ENCODE measurements around the gene ME3.

The ME3 gene

DNA sequence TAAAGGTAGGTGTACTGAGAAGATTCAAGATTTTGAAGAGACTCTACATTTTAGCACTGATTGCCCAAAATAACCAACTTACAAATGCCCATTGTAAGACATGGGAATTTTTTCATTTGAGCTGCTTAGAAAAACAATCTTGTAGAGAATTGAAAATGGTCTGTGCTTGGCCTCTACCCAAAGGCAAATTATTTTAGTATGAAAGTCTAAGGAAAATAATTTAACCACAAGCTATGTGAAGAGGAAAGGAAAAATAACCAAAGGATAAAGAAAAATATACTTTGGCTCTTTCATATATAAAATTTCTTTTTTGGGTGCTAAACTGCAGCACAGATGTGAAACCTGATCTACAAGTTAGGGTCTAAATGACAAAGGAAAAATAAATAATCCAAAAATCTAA is 54.9 kb downstream of the ME3 start:
- H3K27me3 ChIP-seq (ENCODE audit: control insufficient read depth, insufficient read depth, low read length), result no peaks in the 10 kb centered on the region
- no peak overlapping the region for H3K9ac ChIP-seq (ENCODE audit: low read length)
- no peaks in the 10 kb centered on the region for H3K9me3 ChIP-seq (ENCODE audit: control insufficient read depth, low read depth, low read length)
- H3K27ac ChIP-seq (ENCODE audit: low read length), result no peak overlapping the region
- H3K36me3 ChIP-seq (ENCODE audit: control insufficient read depth, low read depth, low read length), result no peaks in the 10 kb centered on the region
- peaks cover 8% of the 10 kb centered on the region for H3K4me1 ChIP-seq (ENCODE audit: control insufficient read depth, low read depth, low read length)
- H3K4me3 ChIP-seq (ENCODE audit: low read length), result no peak overlapping the region

DNA sequence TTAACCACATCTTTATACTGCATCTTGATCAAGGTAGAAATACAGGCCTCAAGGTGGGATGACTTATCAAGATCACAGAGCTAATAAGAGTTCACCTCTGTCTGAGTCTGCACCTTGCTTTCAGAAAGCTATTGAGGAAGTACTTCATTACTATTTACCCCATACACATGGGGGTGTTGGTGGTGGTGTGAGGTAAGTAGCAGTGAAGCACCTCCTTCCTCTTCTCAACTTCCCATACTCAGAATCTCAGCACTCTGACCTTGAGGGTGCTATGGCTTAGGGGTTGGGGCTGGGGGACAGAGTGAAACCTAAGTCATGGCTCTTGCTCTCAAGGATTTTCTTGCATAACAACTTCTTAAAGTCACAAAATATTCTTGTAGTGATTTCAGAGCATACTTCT is 56.9 kb downstream of the ME3 start:
- H3K4me1 ChIP-seq (ENCODE audit: control insufficient read depth, low read depth, low read length), result peaks cover under 1% of the 10 kb centered on the region
- H3K9me3 ChIP-seq (ENCODE audit: control insufficient read depth, low read depth, low read length), result no peaks in the 10 kb centered on the region
- H3K27me3 ChIP-seq (ENCODE audit: control insufficient read depth, insufficient read depth, low read length), result no peaks in the 10 kb centered on the region
- no peak overlapping the region for H3K27ac ChIP-seq (ENCODE audit: low read length)
- H3K36me3 ChIP-seq (ENCODE audit: control insufficient read depth, low read depth, low read length), result no peaks in the 10 kb centered on the region
- no peak overlapping the region for H3K9ac ChIP-seq (ENCODE audit: low read length)
- no peak overlapping the region for H3K4me3 ChIP-seq (ENCODE audit: low read length)

DNA sequence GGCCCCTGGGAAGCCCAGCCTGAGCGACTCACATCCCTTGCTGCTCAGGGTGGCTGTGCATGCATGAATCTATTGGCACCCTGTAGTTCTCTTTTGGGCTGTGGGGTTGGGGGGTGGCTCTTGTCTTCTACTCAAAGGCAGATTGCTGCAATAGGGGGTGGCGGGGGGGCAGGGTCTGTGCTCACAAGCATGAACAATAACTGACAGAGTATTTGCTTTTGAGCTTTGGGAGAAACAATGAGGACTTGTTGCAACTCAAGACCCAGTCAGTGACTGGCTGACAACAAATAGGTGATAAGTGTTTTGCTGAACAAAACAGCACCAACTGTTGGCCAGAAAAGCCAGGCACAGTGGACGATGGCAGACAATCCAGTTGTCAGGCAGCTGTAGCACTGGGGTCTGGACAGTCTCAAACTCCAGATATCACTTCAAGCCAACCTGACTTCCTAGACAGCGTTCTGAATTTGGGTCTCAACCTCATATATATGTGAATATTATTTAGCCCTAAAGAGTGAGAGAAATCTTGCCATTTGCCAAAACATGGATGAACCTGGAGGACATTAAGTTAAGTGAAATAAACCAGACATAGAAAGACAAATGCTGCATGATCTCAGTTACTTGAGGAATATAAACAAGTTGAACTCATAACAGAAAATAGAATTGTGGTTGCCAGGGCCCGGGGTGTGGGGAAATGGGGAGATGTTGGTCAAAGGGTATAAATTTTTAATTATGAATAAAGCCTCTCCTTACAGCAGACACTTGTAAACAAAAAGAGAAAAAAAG is 61.7 kb downstream of the ME3 start:
- Histone ChIP-seq H3K27me3 (ENCODE audit: control insufficient read depth, insufficient read depth, low read length) (no peaks in the 10 kb centered on the region), H3K4me3 (ENCODE audit: low read length) (no peak overlapping the region), H3K9me3 (ENCODE audit: control insufficient read depth, low read depth, low read length) (no peaks in the 10 kb centered on the region), H3K36me3 (ENCODE audit: control insufficient read depth, low read depth, low read length) (no peaks in the 10 kb centered on the region), H3K9ac (ENCODE audit: low read length) (no peak overlapping the region), H3K27ac (ENCODE audit: low read length) (no peak overlapping the region), H3K4me1 (ENCODE audit: control insufficient read depth, low read depth, low read length) (peaks cover 8% of the 10 kb centered on the region)

GRCh38 chr11:86608251-86608799 is 64.1 kb downstream of the ME3 start:
- no peak overlapping the region for H3K9ac ChIP-seq (ENCODE audit: low read length)
- H3K4me3 ChIP-seq (ENCODE audit: low read length), result peak overlapping the region; percentile 35
- no peak overlapping the region for H3K27ac ChIP-seq (ENCODE audit: low read length)
- no peaks in the 10 kb centered on the region for H3K27me3 ChIP-seq (ENCODE audit: control insufficient read depth, insufficient read depth, low read length)
- no peaks in the 10 kb centered on the region for H3K9me3 ChIP-seq (ENCODE audit: control insufficient read depth, low read depth, low read length)
- peaks cover 8% of the 10 kb centered on the region for H3K4me1 ChIP-seq (ENCODE audit: control insufficient read depth, low read depth, low read length)
- no peaks in the 10 kb centered on the region for H3K36me3 ChIP-seq (ENCODE audit: control insufficient read depth, low read depth, low read length)

DNA sequence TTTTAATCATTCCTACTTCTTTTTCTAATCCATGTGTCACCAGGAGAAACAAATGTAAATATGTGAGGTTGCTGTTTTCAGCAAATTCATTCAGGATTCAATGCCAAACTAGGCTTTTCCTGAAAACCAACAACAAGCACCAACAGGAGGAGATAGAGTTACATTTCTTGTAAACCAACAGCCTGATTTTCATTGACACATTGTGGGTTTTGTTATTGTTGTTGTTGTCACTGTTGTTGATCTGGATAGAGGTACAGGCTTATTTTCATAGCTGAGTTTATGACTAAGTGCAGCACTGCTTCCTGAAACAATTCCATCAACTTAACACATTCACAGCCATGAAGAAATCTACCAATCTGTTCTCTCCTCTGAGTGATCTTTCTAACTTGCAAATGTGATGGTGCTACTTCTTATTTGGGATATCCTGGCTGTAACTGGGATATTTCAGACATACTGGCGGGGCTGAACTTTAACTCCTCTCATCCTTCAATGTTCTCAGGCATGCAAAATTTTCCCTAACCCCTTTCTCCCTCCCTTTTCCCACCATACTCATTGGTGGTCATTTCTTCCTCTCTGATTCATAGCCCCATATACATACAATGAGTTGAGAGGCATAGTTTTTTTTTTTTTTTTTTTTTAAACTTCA is 65.5 kb downstream of the ME3 start:
- H3K4me1 ChIP-seq (ENCODE audit: control insufficient read depth, low read depth, low read length), result peaks cover 8% of the 10 kb centered on the region
- no peaks in the 10 kb centered on the region for H3K27me3 ChIP-seq (ENCODE audit: control insufficient read depth, insufficient read depth, low read length)
- H3K27ac ChIP-seq (ENCODE audit: low read length), result no peak overlapping the region

DNA sequence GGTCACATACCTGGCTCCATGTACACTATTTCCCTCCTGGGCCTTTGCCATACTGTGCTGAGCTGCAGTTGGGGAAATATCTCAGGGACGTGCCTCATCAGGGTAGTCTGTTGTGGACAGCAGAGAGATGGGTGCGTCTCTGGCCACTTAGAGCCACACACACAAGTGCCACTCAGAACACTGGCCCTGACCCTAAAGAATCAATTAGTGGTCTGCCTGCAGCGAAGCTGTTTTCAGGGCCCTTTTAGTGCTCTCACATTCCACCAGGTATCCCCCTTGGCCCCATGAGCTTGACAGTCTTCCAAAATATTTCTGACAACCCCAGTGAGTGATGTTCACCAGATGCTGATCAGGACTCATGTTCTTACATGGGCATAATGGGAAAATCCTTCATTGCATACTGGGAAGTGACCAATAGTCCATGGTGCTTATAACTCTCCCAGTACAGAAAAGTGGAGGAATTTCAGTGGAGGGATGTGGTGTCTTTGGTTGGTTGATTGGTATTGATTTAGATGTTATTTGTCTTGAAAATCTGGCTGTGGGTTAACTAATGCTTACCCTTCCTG is 66.1 kb downstream of the ME3 start:
- peaks cover 8% of the 10 kb centered on the region for H3K4me1 ChIP-seq (ENCODE audit: control insufficient read depth, low read depth, low read length)
- no peak overlapping the region for H3K4me3 ChIP-seq (ENCODE audit: low read length)
- no peaks in the 10 kb centered on the region for H3K36me3 ChIP-seq (ENCODE audit: control insufficient read depth, low read depth, low read length)
- H3K27me3 ChIP-seq (ENCODE audit: control insufficient read depth, insufficient read depth, low read length), result no peaks in the 10 kb centered on the region
- H3K9me3 ChIP-seq (ENCODE audit: control insufficient read depth, low read depth, low read length), result no peaks in the 10 kb centered on the region
- no peak overlapping the region for H3K27ac ChIP-seq (ENCODE audit: low read length)
- H3K9ac ChIP-seq (ENCODE audit: low read length), result no peak overlapping the region

More for the DNA sequence above, 65.5 kb downstream of the ME3 start:
- Histone ChIP-seq H3K9me3 (ENCODE audit: control insufficient read depth, low read depth, low read length) (no peaks in the 10 kb centered on the region), H3K9ac (ENCODE audit: low read length) (no peak overlapping the region), H3K36me3 (ENCODE audit: control insufficient read depth, low read depth, low read length) (no peaks in the 10 kb centered on the region), H3K4me3 (ENCODE audit: low read length) (no peak overlapping the region)

GRCh38 chr11:86596861-86597586 is 75.4 kb downstream of the ME3 start:
- H3K4me3 ChIP-seq (ENCODE audit: low read length), result no peak overlapping the region
- H3K27me3 ChIP-seq (ENCODE audit: control insufficient read depth, insufficient read depth, low read length), result no peaks in the 10 kb centered on the region
- H3K9ac ChIP-seq (ENCODE audit: low read length), result no peak overlapping the region
- H3K9me3 ChIP-seq (ENCODE audit: control insufficient read depth, low read depth, low read length), result peaks cover 5% of the 10 kb centered on the region
- no peaks in the 10 kb centered on the region for H3K36me3 ChIP-seq (ENCODE audit: control insufficient read depth, low read depth, low read length)
- peaks cover 13% of the 10 kb centered on the region for H3K4me1 ChIP-seq (ENCODE audit: control insufficient read depth, low read depth, low read length)
- no peak overlapping the region for H3K27ac ChIP-seq (ENCODE audit: low read length)

- Histone ChIP-seq H3K27ac (ENCODE audit: low read length) (no peak overlapping the region), H3K9me3 (ENCODE audit: control insufficient read depth, low read depth, low read length) (peaks cover 5% of the 10 kb centered on the region), H3K4me1 (ENCODE audit: control insufficient read depth, low read depth, low read length) (peaks cover 20% of the 10 kb centered on the region), H3K27me3 (ENCODE audit: control insufficient read depth, insufficient read depth, low read length) (no peaks in the 10 kb centered on the region), H3K4me3 (ENCODE audit: low read length) (no peak overlapping the region), H3K9ac (ENCODE audit: low read length) (no peak overlapping the region), H3K36me3 (ENCODE audit: control insufficient read depth, low read depth, low read length) (no peaks in the 10 kb centered on the region)
Measured at GRCh38 chr11:86595955-86596354, 76.5 kb downstream of the ME3 start.

DNA sequence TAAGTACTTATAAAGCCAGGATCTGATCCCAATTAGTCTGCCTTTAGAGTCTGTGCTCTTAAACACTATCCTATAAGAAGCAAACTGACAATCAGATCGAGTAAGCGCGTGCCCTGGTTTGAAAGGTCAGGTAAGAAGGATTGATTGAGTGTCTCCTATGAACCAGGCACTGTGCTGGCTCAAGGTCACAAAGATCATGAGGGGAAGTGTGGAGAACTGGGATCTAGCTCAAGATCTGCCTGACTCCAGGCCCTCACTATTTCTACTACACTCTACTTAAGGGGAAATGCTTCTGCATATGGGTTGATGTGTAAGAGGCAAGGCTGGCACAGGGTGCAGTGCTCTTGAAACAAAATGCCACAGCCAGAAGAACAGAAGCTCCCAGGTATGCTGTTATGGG is 77.0 kb downstream of the ME3 start:
- Histone ChIP-seq H3K36me3 (ENCODE audit: control insufficient read depth, low read depth, low read length) (no peaks in the 10 kb centered on the region), H3K9me3 (ENCODE audit: control insufficient read depth, low read depth, low read length) (peaks cover 5% of the 10 kb centered on the region), H3K27ac (ENCODE audit: low read length) (no peak overlapping the region), H3K27me3 (ENCODE audit: control insufficient read depth, insufficient read depth, low read length) (no peaks in the 10 kb centered on the region), H3K4me1 (ENCODE audit: control insufficient read depth, low read depth, low read length) (peaks cover 21% of the 10 kb centered on the region), H3K9ac (ENCODE audit: low read length) (no peak overlapping the region), H3K4me3 (ENCODE audit: low read length) (no peak overlapping the region)

DNA sequence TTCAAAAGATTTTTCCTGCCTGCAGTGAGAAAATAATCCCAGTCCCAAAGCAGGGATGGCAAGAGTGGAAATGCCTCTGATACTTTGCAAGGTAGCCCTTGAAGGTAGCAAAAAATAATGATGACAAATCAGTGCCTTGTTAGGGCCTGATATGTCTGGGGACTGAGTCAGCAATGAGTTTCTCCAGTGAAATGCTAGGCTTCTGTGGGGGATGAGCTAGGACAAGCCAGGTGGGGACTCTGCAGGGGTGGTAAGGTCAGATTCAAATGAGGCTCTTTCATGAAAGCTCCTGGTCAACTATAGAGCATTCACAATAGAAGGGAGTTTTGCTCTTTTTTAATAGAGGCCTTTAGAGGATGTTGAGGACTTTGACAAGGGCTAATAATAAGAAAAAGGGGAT is 77.7 kb downstream of the ME3 start:
- H3K36me3 ChIP-seq (ENCODE audit: control insufficient read depth, low read depth, low read length), result no peaks in the 10 kb centered on the region

GRCh38 chr11:86593833-86594232 is 78.6 kb downstream of the ME3 start:
- Histone ChIP-seq H3K4me3 (ENCODE audit: low read length) (no peak overlapping the region), H3K9me3 (ENCODE audit: control insufficient read depth, low read depth, low read length) (peaks cover 5% of the 10 kb centered on the region), H3K27ac (ENCODE audit: low read length) (no peak overlapping the region), H3K36me3 (ENCODE audit: control insufficient read depth, low read depth, low read length) (no peaks in the 10 kb centered on the region), H3K4me1 (ENCODE audit: control insufficient read depth, low read depth, low read length) (peaks cover 29% of the 10 kb centered on the region), H3K9ac (ENCODE audit: low read length) (no peak overlapping the region), H3K27me3 (ENCODE audit: control insufficient read depth, insufficient read depth, low read length) (no peaks in the 10 kb centered on the region)

More for the DNA sequence above, 77.7 kb downstream of the ME3 start:
- H3K27ac ChIP-seq (ENCODE audit: low read length), result no peak overlapping the region
- peaks cover 23% of the 10 kb centered on the region for H3K4me1 ChIP-seq (ENCODE audit: control insufficient read depth, low read depth, low read length)
- H3K9ac ChIP-seq (ENCODE audit: low read length), result no peak overlapping the region
- no peaks in the 10 kb centered on the region for H3K27me3 ChIP-seq (ENCODE audit: control insufficient read depth, insufficient read depth, low read length)
- no peak overlapping the region for H3K4me3 ChIP-seq (ENCODE audit: low read length)
- H3K9me3 ChIP-seq (ENCODE audit: control insufficient read depth, low read depth, low read length), result peaks cover 5% of the 10 kb centered on the region

Measured in iPS-18a (cell line).